DMS53 treated with DMSO at 0.1 percent for 48 hours (cell line): ENCODE measurements around the gene S100A8.
"Not testable (repeated sequence)": the region's sequence is repeated elsewhere in the genome, so short reads cannot be mapped to it uniquely, and the experiment has no call there.

ENCODE experiments used
- DNase-seq: peaks from one replicate; lab custom pipeline; 2025; ENCODE audit not compliant: unreplicated experiment; lab: John Stamatoyannopoulos, UW

The S100A8 gene

GRCh38 chr1:153417136-153417888 lies 26.4 kb upstream of the S100A8 start:
- DNase-seq, result no peak

GRCh38 chr1:153415850-153416570 lies 25.1 kb upstream of the S100A8 start, which contains the start of gene S100A7A:
TSS of gene S100A7A (plus strand) at chr1:153416520. CDS start at chr1:153418083, 1,563 bp downstream.
- DNase-seq, result no peak

GRCh38 chr1:153413961-153414360 lies 23.1 kb upstream of the S100A8 start:
- not testable (repeated sequence) for DNase-seq

- not testable (repeated sequence) for DNase-seq
These were observed 16.4 kb upstream of the S100A8 start for GRCh38 chr1:153407274-153407673.

GRCh38 chr1:153405825-153406599 lies 15.1 kb upstream of the S100A8 start:
- not testable (repeated sequence) for DNase-seq

- DNase-seq, result no peak
These were observed 13.9 kb upstream of the S100A8 start for GRCh38 chr1:153404768-153405167.

GRCh38 chr1:153404086-153404635 lies 13.3 kb upstream of the S100A8 start:
- no peak for DNase-seq

GRCh38 chr1:153403421-153404085 lies 12.7 kb upstream of the S100A8 start:
- no peak for DNase-seq

- DNase-seq, result no peak
These were observed 11.4 kb upstream of the S100A8 start for GRCh38 chr1:153402226-153402625.

- no peak for DNase-seq
These were observed 10.6 kb upstream of the S100A8 start for GRCh38 chr1:153401461-153401860.

GRCh38 chr1:153400244-153400643 lies 9.4 kb upstream of the S100A8 start:
- DNase-seq, result no peak

GRCh38 chr1:153399401-153400055 lies 8.7 kb upstream of the S100A8 start:
- no peak for DNase-seq

- DNase-seq, result no peak
These were observed 7.2 kb upstream of the S100A8 start for GRCh38 chr1:153397924-153398651.

GRCh38 chr1:153397051-153397923 lies 6.4 kb upstream of the S100A8 start:
- no peak for DNase-seq

- no peak for DNase-seq
These were observed 5.6 kb upstream of the S100A8 start for GRCh38 chr1:153396461-153396860.

GRCh38 chr1:153395776-153396175 lies 4.9 kb upstream of the S100A8 start:
- no peak for DNase-seq

- no peak for DNase-seq
These were observed 4.3 kb upstream of the S100A8 start for GRCh38 chr1:153395136-153395685.

GRCh38 chr1:153394391-153394790 lies 3.5 kb upstream of the S100A8 start:
- DNase-seq, result no peak
